ENCODE measurements around the gene IQGAP2.

IQGAP2 gene

DNA sequence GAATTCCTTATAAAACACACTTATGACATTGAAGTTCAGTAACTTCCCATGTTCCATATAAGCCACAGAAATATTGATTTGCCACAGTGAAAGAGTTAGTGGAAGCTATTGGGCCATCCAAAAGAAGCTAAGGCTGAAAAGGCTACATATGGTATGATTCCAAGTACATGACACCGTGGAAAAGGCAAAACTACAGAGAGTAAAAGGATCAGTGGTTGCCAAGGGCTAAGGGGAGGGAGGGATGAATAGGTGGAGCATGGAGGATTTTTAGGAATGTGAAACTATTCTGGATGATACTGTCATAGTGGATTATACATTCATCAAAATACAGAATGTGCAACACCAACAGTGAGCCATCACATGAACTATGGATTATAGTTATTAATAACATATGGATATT, 110.4 kb downstream of the IQGAP2 start:
- no peaks in the 10 kb centered on the region for H3F3A ChIP-seq (ENCODE audit: low read depth)
- no peak overlapping the region for H3K4me3 ChIP-seq (ENCODE audit: low read length, poor library complexity, severe bottlenecking)
- no peaks in the 10 kb centered on the region for H3K9me2 ChIP-seq (replicated peaks; ENCODE audit: low read depth, low read length)
- H3K79me2 ChIP-seq (ENCODE audit: insufficient read depth, low read length) = peaks cover 33% of the 10 kb centered on the region
- no peaks in the 10 kb centered on the region for H3K27me3 ChIP-seq (ENCODE audit: insufficient read depth, low read length, poor library complexity, severe bottlenecking)
- no peaks in the 10 kb centered on the region for H3K9me3 ChIP-seq (ENCODE audit: insufficient read depth, low read depth, low read length)
- H4K20me1 ChIP-seq (ENCODE audit: insufficient read depth, low read length, poor library complexity, severe bottlenecking) = no peaks in the 10 kb centered on the region
- peaks cover 4% of the 10 kb centered on the region; the same call in 1 of the 2 replicates for H3K36me3 ChIP-seq (ENCODE audit: insufficient read depth, low read length)
- TF ChIP-seq, protein P1, sequence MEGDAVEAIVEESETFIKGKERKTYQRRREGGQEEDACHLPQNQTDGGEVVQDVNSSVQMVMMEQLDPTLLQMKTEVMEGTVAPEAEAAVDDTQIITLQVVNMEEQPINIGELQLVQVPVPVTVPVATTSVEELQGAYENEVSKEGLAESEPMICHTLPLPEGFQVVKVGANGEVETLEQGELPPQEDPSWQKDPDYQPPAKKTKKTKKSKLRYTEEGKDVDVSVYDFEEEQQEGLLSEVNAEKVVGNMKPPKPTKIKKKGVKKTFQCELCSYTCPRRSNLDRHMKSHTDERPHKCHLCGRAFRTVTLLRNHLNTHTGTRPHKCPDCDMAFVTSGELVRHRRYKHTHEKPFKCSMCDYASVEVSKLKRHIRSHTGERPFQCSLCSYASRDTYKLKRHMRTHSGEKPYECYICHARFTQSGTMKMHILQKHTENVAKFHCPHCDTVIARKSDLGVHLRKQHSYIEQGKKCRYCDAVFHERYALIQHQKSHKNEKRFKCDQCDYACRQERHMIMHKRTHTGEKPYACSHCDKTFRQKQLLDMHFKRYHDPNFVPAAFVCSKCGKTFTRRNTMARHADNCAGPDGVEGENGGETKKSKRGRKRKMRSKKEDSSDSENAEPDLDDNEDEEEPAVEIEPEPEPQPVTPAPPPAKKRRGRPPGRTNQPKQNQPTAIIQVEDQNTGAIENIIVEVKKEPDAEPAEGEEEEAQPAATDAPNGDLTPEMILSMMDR (conservative IDR thresholded peaks at IDR 0.05; ENCODE audit: low read length) = no peak
- TF ChIP-seq EZH2phosphoT487 (IDR thresholded peaks at IDR 0.05; ENCODE audit: borderline replicate concordance) = no peak
- H3K4me1 ChIP-seq (ENCODE audit: insufficient read depth, low read length, poor library complexity, severe bottlenecking) = peaks cover 9% of the 10 kb centered on the region
- no peak overlapping the region for H2AFZ ChIP-seq (ENCODE audit: low read length)
- no peak overlapping the region for H3K4me2 ChIP-seq (ENCODE audit: low read depth, low read length, poor library complexity, severe bottlenecking)
- no peak overlapping the region for H3K9ac ChIP-seq (ENCODE audit: low read depth, low read length, poor library complexity, severe bottlenecking)

DNA sequence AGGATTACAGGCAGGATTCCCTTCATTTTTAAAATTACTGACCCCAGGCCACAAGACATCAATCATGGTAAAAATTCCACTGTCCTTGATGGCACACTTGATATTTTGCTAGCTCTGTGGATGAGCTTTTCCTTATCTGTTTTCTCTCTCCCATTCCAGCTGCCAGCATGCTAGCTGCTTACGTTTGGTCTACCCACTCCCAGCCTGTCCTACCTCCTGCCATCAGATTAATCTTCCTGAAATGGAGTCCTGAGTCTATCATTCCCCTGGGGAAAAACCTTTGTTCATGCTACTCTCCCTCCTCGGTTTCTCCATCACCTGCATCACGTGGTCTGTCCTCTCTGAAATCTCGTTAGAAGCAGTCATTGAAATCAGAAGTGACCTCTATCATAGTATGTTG, 111.2 kb downstream of the IQGAP2 start:
- Histone ChIP-seq H3K27me3 (ENCODE audit: insufficient read depth, low read length, poor library complexity, severe bottlenecking) (no peaks in the 10 kb centered on the region), H3K9ac (ENCODE audit: low read depth, low read length, poor library complexity, severe bottlenecking) (no peak overlapping the region), H3K36me3 (ENCODE audit: insufficient read depth, low read length) (peaks cover 4% of the 10 kb centered on the region; the same call in 1 of the 2 replicates), H3F3A (ENCODE audit: low read depth) (no peaks in the 10 kb centered on the region), H3K4me3 (ENCODE audit: low read length, poor library complexity, severe bottlenecking) (no peak overlapping the region), H3K9me3 (ENCODE audit: insufficient read depth, low read depth, low read length) (no peaks in the 10 kb centered on the region), H3K79me2 (ENCODE audit: insufficient read depth, low read length) (peaks cover 34% of the 10 kb centered on the region), H4K20me1 (ENCODE audit: insufficient read depth, low read length, poor library complexity, severe bottlenecking) (no peaks in the 10 kb centered on the region), H2AFZ (ENCODE audit: low read length) (no peak overlapping the region), H3K9me2 (replicated peaks; ENCODE audit: low read depth, low read length) (no peaks in the 10 kb centered on the region), H3K4me1 (ENCODE audit: insufficient read depth, low read length, poor library complexity, severe bottlenecking) (peaks cover 9% of the 10 kb centered on the region), H3K4me2 (ENCODE audit: low read depth, low read length, poor library complexity, severe bottlenecking) (no peak overlapping the region)
- TF ChIP-seq, protein P1 (conservative IDR thresholded peaks at IDR 0.05; ENCODE audit: low read length) = no peak
- TF ChIP-seq EZH2phosphoT487 (IDR thresholded peaks at IDR 0.05; ENCODE audit: borderline replicate concordance) = no peak

DNA sequence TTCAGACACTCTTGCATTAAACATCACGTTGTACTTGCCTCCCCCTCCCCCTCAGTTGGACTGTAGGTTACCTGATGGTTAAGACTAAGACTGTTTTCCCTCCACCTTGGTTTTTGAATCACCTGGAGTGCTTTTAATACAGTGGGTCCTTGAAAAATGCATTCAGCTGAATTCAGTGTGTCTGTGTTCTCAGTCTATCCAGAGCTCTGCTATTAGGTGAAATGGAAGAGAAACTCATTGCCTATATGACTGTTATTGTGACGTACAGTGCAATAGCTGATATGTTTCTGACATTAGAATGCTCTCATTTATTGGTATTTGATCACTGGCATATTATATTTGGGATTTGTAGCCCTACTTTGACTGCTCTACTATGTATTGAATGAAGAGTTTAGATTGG, 111.6 kb downstream of the IQGAP2 start:
- Histone ChIP-seq H3K4me1 (ENCODE audit: insufficient read depth, low read length, poor library complexity, severe bottlenecking) (peaks cover 9% of the 10 kb centered on the region), H3K9me2 (replicated peaks; ENCODE audit: low read depth, low read length) (no peaks in the 10 kb centered on the region), H3K4me2 (ENCODE audit: low read depth, low read length, poor library complexity, severe bottlenecking) (no peak overlapping the region), H3F3A (ENCODE audit: low read depth) (no peaks in the 10 kb centered on the region), H3K9me3 (ENCODE audit: insufficient read depth, low read depth, low read length) (no peaks in the 10 kb centered on the region), H4K20me1 (ENCODE audit: insufficient read depth, low read length, poor library complexity, severe bottlenecking) (no peaks in the 10 kb centered on the region), H3K27me3 (ENCODE audit: insufficient read depth, low read length, poor library complexity, severe bottlenecking) (no peaks in the 10 kb centered on the region), H2AFZ (ENCODE audit: low read length) (no peak overlapping the region), H3K79me2 (ENCODE audit: insufficient read depth, low read length) (peaks cover 38% of the 10 kb centered on the region), H3K36me3 (ENCODE audit: insufficient read depth, low read length) (peaks cover 4% of the 10 kb centered on the region; the same call in 1 of the 2 replicates), H3K4me3 (ENCODE audit: low read length, poor library complexity, severe bottlenecking) (no peak overlapping the region), H3K9ac (ENCODE audit: low read depth, low read length, poor library complexity, severe bottlenecking) (no peak overlapping the region)
- TF ChIP-seq, protein P1 (conservative IDR thresholded peaks at IDR 0.05; ENCODE audit: low read length) = no peak
- TF ChIP-seq EZH2phosphoT487 (IDR thresholded peaks at IDR 0.05; ENCODE audit: borderline replicate concordance) = no peak
